Activated T-helper 1 cell treated with anti-CD3 and anti-CD28 coated beads, Interleukin-12 subunit alpha, Interleukin-12 subunit beta, Interleukin-2, Interleukin-4 antibody, amounts not matched to agents 30 ng/mL and 10 ng/mL and 1 ng/mL, durations not matched to agents 14 hours and 24 hours and 36 hours (primary cell): ENCODE results near the gene TRIAP1. TPM values are rescaled to one million over a fixed set of nuclear protein-coding genes. Genes with fewer than 3 reads are reported as not detected.

Experiments used
- DNase-seq: peaks from one replicate; pipeline ENCODE4 v3.0.0; 2021; ENCODE audit warnings: low spot score
- H3K27ac Mint-ChIP-seq: one replicate; pipeline ENCODE4 v1.8.0; 2021; ENCODE audit warnings: mild to moderate bottlenecking, mixed read lengths
- H3K27me3 Mint-ChIP-seq: one replicate; pipeline ENCODE4 v1.8.0; 2022; ENCODE audit warnings: mild to moderate bottlenecking, moderate library complexity, mixed read lengths; ENCODE audit not compliant: insufficient read depth
- H3K36me3 Mint-ChIP-seq: one replicate; pipeline ENCODE4 v1.8.0; 2021; ENCODE audit warnings: low read depth, mixed read lengths
- H3K4me1 Mint-ChIP-seq: one replicate; pipeline ENCODE4 v1.8.0; 2021; ENCODE audit warnings: low read depth, mixed read lengths
- H3K4me3 Mint-ChIP-seq: one replicate; pipeline ENCODE4 v1.8.0; 2021; ENCODE audit warnings: mild to moderate bottlenecking, moderate library complexity, mixed read lengths
- H3K9me3 Mint-ChIP-seq: one replicate; pipeline ENCODE4 v1.8.0; 2021; ENCODE audit warnings: mixed read lengths
- intact Hi-C: fragments of 100-400 bp; cut with micrococcal nuclease; formaldehyde crosslinking; loops from one replicate; pipeline ENCODE4 v1.15.1; 2024
- total RNA-seq: library from RNA; stranded (reverse); gene quantifications from 2 replicates; pipeline ENCODE4 v1.2.3, GENCODE V29; 2022

The TRIAP1 gene
- total RNA-seq, 1 donor from 2014 or later = 50.7 TPM

DNA sequence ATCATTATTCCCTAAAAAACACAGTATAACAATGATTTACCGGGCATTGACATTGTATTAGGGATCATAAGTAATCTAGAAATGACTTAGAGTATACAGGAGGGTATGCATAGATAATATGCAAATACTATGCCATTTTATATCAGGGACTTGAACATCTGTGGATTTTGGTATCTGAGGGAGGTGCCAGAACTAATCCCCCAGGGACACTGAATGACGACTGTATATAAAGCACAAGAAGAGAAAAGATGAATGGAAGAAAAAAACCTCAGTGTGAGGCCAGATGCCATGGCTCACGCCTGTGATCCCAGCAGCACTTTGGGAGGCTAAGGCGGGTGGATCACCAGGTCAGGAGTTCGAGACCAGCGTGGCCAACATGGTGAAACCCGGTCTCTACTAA lies 33.8 kb downstream of the TRIAP1 start:
- intact Hi-C loops = no loop called here
- H3K27me3 Mint-ChIP-seq = no peaks in the 10 kb centered on the region
- no peaks in the 10 kb centered on the region for H3K36me3 Mint-ChIP-seq
- no peaks in the 10 kb centered on the region for H3K9me3 Mint-ChIP-seq
- DNase-seq = no peak
- H3K4me3 Mint-ChIP-seq = no peak overlapping the region
- H3K4me1 Mint-ChIP-seq = no peaks in the 10 kb centered on the region
- H3K27ac Mint-ChIP-seq = no peak overlapping the region

DNA sequence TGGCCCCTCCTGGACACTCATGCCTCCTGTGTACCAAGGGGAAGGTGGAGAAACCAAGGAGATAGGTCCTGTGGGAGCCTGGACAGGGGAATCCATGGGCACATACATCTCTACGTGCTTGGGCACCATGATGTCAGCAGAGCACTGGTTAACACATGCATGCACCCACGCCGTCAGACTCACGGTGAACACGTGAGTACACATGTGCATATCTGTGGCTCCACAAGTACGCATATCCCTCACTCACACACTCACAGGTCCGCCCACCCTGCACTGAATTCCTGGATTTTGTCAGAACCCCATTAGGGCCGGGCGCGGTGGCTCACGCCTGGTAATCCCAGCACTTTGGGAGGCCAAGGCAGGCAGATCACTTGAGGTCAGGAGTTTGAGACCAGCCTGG lies 37.4 kb downstream of the TRIAP1 start:
- intact Hi-C loops = no loop called here
- H3K4me1 Mint-ChIP-seq = no peaks in the 10 kb centered on the region
- H3K9me3 Mint-ChIP-seq = no peaks in the 10 kb centered on the region
- no peak overlapping the region for H3K27ac Mint-ChIP-seq
- no peaks in the 10 kb centered on the region for H3K36me3 Mint-ChIP-seq
- no peak overlapping the region for H3K4me3 Mint-ChIP-seq
- no peaks in the 10 kb centered on the region for H3K27me3 Mint-ChIP-seq
- no peak for DNase-seq

DNA sequence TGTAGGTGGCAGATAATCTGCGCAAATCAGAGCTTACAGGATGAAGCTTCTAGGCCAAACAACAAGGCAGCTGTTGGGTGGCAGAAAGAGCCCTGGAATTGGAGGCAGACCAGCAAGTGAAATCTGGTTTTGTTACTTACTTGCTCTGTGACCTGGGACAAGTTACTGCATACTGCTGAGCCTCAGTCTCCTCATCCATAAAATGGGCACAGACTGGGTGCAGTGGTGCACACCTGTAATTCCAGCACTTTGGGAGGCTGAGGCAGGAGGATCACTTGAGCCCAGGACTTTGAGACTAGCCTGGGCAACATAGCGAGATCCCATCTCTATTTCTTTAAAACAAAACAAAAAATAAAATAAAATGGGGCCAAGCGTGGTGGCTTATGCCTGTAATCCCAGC lies 39.6 kb downstream of the TRIAP1 start:
- H3K9me3 Mint-ChIP-seq = no peaks in the 10 kb centered on the region
- H3K36me3 Mint-ChIP-seq = no peaks in the 10 kb centered on the region
- DNase-seq = no peak
- no peak overlapping the region for H3K4me3 Mint-ChIP-seq
- peaks cover 3% of the 10 kb centered on the region for H3K27me3 Mint-ChIP-seq
- intact Hi-C loops = no loop called here
- no peak overlapping the region for H3K27ac Mint-ChIP-seq
- no peaks in the 10 kb centered on the region for H3K4me1 Mint-ChIP-seq

DNA sequence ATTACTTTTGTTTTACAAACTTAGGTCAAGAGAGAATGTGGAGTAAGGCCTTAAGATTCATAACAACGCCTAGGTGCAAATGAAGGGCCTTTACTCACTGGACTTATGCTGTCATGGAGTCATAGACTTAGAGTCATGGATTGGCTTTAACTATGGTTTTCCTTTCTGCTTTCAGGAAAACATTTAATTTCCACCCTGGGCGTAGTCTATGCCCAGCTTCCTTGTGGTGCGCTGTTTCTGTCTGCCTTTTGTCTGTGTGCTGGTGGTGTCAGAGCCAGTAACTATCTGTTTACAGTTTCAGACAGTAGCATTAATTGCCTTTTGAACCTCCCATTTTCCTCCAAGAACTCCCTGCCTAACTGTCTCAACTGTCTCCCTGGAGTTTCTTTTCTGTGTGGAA lies 40.1 kb downstream of the TRIAP1 start:
- no peaks in the 10 kb centered on the region for H3K36me3 Mint-ChIP-seq
- no peak overlapping the region for H3K4me3 Mint-ChIP-seq
- intact Hi-C loops = no loop called here
- no peaks in the 10 kb centered on the region for H3K4me1 Mint-ChIP-seq
- H3K27ac Mint-ChIP-seq = no peak overlapping the region
- no peaks in the 10 kb centered on the region for H3K9me3 Mint-ChIP-seq
- DNase-seq = no peak
- peaks cover 3% of the 10 kb centered on the region for H3K27me3 Mint-ChIP-seq

DNA sequence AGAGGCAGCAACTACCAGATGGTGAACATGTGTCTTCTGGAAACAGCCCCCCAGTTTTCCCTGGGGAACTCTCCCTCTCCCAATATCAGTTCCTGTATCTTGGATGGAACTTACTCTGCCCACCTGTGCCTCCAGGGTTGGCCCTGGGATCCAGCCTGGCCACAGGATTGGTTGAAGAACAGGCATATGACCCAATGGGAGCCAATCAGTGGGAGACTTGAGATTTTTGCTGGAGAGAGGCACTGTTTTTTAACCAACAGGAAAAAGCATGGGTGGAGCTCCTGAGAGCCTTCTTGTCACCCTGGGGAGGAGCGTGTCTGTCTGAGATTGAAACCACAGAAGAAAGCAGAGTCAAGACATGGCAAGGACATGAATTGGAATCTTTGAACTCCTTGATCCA lies 41.9 kb downstream of the TRIAP1 start:
- DNase-seq = no peak
- Mint-ChIP-seq H3K27ac (no peak overlapping the region), H3K4me3 (no peak overlapping the region), H3K9me3 (no peaks in the 10 kb centered on the region), H3K27me3 (peaks cover 6% of the 10 kb centered on the region), H3K36me3 (no peaks in the 10 kb centered on the region), H3K4me1 (no peaks in the 10 kb centered on the region)
- intact Hi-C loops = no loop called here

DNA sequence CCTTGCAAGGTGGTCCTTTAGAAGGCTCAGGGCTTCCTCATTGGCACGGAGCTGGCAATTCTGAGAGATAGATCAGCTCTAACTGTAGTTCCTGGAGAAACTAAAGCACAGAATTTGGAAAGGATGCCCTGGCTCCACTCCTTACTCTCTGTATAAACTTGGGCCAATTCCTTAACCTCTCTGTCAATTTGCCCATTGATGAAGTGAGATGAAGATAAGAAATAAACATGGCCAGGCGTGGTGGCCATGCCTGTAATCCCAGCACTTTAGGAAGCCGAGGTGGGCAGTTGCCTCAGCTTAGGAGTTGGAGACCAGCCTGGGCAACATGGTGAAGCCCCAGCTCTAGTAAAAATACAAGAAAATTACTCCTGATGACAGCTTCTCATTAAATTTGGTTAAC lies 42.3 kb downstream of the TRIAP1 start:
- Mint-ChIP-seq H3K27me3 (peaks cover 6% of the 10 kb centered on the region), H3K27ac (no peak overlapping the region), H3K4me3 (no peak overlapping the region), H3K9me3 (no peaks in the 10 kb centered on the region), H3K4me1 (no peaks in the 10 kb centered on the region), H3K36me3 (no peaks in the 10 kb centered on the region)
- no peak for DNase-seq
- intact Hi-C loops = no loop called here

GRCh38 chr12:120402217-120402616 lies 44.0 kb downstream of the TRIAP1 start:
- Mint-ChIP-seq H3K4me3 (no peak overlapping the region), H3K9me3 (no peaks in the 10 kb centered on the region), H3K4me1 (no peaks in the 10 kb centered on the region), H3K27me3 (peaks cover 10% of the 10 kb centered on the region), H3K27ac (no peak overlapping the region), H3K36me3 (no peaks in the 10 kb centered on the region)
- no peak for DNase-seq
- intact Hi-C loops = no loop called here

GRCh38 chr12:120399531-120399930 lies 46.7 kb downstream of the TRIAP1 start:
- Mint-ChIP-seq H3K36me3 (no peaks in the 10 kb centered on the region), H3K4me1 (no peaks in the 10 kb centered on the region), H3K9me3 (no peaks in the 10 kb centered on the region), H3K27me3 (peaks cover 23% of the 10 kb centered on the region), H3K27ac (no peak overlapping the region), H3K4me3 (no peak overlapping the region)
- no peak for DNase-seq
- intact Hi-C loops = no loop called here

DNA sequence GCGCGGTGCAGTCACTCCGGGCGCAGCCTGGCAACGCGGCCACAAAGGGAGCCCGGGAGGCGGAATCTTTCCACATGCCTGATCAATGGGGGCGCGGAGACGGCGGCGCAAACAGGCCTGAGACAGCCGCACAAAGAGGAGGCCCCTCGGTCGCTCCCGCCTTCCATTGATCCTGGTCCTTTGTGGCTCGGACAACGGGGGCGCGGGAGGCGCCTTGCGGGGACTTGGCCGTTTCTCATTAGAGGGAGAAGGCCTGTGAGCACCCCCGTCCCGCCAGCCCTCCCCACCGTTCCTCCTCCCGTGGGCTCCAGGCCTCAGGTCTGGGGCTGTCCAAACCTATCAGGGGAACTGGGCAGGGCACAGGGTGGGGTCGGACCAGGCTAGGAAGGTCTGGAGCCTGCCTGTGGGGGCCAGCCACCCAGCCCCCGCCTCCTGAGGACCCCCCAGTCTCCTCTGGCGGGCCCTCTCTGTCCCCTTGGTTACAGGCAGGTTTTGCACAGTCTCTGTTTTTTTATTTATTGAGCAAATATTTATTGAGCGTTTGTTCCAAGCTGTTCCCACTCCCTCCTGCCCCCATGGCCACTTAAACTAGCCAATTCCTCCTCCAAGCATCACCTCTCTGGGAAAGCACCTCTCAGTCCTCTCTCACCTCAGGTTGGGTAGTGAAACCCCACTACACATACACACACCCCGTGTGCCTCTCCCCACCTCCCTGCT lies 48.2 kb downstream of the TRIAP1 start:
- intact Hi-C loops = no loop called here
- Mint-ChIP-seq H3K27me3 (peaks cover 23% of the 10 kb centered on the region), H3K9me3 (no peaks in the 10 kb centered on the region), H3K36me3 (no peaks in the 10 kb centered on the region), H3K27ac (no peak overlapping the region), H3K4me3 (no peak overlapping the region), H3K4me1 (no peaks in the 10 kb centered on the region)
- DNase-seq = no peak

- no peaks in the 10 kb centered on the region for H3K9me3 Mint-ChIP-seq
- H3K27ac Mint-ChIP-seq = no peak overlapping the region
- H3K36me3 Mint-ChIP-seq = no peaks in the 10 kb centered on the region
- H3K4me3 Mint-ChIP-seq = no peak overlapping the region
- no peaks in the 10 kb centered on the region for H3K4me1 Mint-ChIP-seq
- DNase-seq = no peak
- intact Hi-C loops = no loop called here
- H3K27me3 Mint-ChIP-seq = peaks cover 24% of the 10 kb centered on the region
Measured at GRCh38 chr12:120394483-120395367, 51.5 kb downstream of the TRIAP1 start.

Other genes with a start within 250 kb of the TRIAP1 start
- 2,459 and 2,531 TPM in 2 replicates for gene RPLP0, start 245.3 kb downstream of the TRIAP1 start, total RNA-seq
- 53.0 and 57.7 TPM in 2 replicates for gene PXN, start 180.7 kb downstream of the TRIAP1 start, total RNA-seq
- 5,055 and 7,832 TPM in 2 replicates for gene RNU4-2, start 154.5 kb downstream of the TRIAP1 start, total RNA-seq
- gene RNU4-1, start 153.1 kb downstream of the TRIAP1 start, total RNA-seq = 2,369 and 3,474 TPM in 2 replicates
- gene SIRT4, start 144.1 kb downstream of the TRIAP1 start, total RNA-seq = 1.0 and 1.7 TPM in 2 replicates
- not detected in 2 replicates for gene PLA2G1B, start 118.6 kb downstream of the TRIAP1 start, total RNA-seq
- 0.07 TPM in 1 of 2 replicates, not detected in the other for gene MSI1, start 77.2 kb downstream of the TRIAP1 start, total RNA-seq
- gene COX6A1, start 8.3 kb downstream of the TRIAP1 start, total RNA-seq = 352 and 365 TPM in 2 replicates
- gene GATC, start 60 bp upstream of the TRIAP1 start, total RNA-seq = 34.0 and 38.8 TPM in 2 replicates
- gene SRSF9, start 23.4 kb upstream of the TRIAP1 start, total RNA-seq = 233 and 239 TPM in 2 replicates
- gene DYNLL1, start 49.7 kb upstream of the TRIAP1 start, total RNA-seq = 341 and 356 TPM in 2 replicates
- gene COQ5, start 82.8 kb upstream of the TRIAP1 start, total RNA-seq = 27.8 and 29.8 TPM in 2 replicates
- 170 and 181 TPM in 2 replicates for gene RNF10, start 88.0 kb upstream of the TRIAP1 start, total RNA-seq
- 83.3 and 85.0 TPM in 2 replicates for gene POP5, start 135.0 kb upstream of the TRIAP1 start, total RNA-seq
- not detected in 2 replicates for gene CABP1, start 194.2 kb upstream of the TRIAP1 start, total RNA-seq
- 139 and 150 TPM in 2 replicates for gene MLEC, start 240.8 kb upstream of the TRIAP1 start, total RNA-seq